Spleen (tissue), 7 donors: ENCODE data around the gene MED27.

Experiments
- POLR2A ChIP-seq, 3 donors: fragments of 450-650 bp; IDR thresholded peaks; one replicate each; pipeline ENCODE4 v1.5.1; 2017; ENCODE audit warnings: antibody characterized with exemption in 3 of 3, mild to moderate bottlenecking in 1 of 3
- POLR2AphosphoS5 ChIP-seq, 3 donors: sonication (generic); formaldehyde crosslinking; IDR thresholded peaks; one replicate each; pipeline ENCODE4 v1.5.1; 2017; ENCODE audit warnings: antibody characterized with exemption in 3 of 3
- TF ChIP-seq, protein P1 (sequence below), 11 experiments: fragments of 200-600 bp in 7 of 11; fragments of 450-650 bp in 4 of 11; sonication (generic) in 4 of 11; IDR thresholded peaks in 8 of 11; conservative IDR thresholded peaks in 3 of 11; 1 replicate in 7 of 11; 2 replicates in 4 of 11; pipeline versions ENCODE4 v1.4.0 to v1.8.0; 2016 to 2021; ENCODE audit warnings: antibody characterized with exemption in 11 of 11, inconsistent platforms in 4 of 11, mild to moderate bottlenecking in 1 of 11
- donor health status: DM: no; HTN: no; CAD: no; lungs with moderate emphysema.
- donor health status: DM: no; HTN: no; CAD: no.
- donor health status: DM: no; HTN: no; CAD: no.

DNA sequence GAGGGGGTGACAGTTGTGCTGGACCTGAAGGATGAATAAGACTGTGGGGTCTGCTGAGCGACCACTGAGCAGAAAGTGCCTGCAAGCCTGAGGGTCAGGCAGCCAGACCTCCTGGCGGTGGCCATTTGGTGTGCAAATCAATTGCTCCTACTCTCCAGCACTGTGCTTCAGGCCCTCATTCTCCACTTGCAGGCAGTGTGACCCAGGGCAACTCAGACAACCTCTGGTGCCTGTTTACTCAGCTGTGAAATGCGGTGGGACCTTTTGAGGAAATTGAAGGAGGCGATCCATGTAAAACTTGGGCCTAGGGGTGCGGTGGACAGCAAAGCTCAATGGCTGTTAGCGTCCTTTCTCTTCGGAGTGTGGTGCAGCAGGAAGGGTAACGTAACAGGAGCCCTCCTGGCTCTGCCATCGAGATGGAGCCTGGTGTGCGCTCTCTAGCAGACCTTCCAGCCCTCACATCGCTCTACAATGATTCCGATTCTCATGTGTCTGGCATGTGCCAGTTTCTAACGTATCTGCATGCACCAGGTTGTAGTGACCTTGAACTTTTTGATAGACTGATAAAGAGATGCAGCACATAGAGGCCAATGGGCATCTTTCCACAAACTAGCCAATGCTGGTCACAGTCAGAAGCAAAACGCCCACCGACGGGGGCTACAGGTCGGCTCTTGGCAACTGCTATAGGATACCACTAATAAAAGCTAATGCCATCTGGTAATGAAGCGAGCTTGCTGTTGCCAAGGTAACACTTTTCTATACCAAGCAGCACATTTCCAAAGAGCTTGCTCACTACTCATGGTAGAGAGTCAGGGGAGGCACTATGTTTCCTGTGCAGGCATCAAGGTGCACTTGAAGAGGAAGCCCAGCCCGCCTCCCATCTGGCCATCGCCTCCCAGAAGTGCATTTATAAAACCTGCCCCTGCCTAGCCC is 180.1 kb downstream of the MED27 start:
- TF ChIP-seq POLR2AphosphoS5 (IDR thresholded peaks at IDR 0.05) (no peak), POLR2A (IDR thresholded peaks at IDR 0.05) (no peak)
- TF ChIP-seq, protein P1, sequence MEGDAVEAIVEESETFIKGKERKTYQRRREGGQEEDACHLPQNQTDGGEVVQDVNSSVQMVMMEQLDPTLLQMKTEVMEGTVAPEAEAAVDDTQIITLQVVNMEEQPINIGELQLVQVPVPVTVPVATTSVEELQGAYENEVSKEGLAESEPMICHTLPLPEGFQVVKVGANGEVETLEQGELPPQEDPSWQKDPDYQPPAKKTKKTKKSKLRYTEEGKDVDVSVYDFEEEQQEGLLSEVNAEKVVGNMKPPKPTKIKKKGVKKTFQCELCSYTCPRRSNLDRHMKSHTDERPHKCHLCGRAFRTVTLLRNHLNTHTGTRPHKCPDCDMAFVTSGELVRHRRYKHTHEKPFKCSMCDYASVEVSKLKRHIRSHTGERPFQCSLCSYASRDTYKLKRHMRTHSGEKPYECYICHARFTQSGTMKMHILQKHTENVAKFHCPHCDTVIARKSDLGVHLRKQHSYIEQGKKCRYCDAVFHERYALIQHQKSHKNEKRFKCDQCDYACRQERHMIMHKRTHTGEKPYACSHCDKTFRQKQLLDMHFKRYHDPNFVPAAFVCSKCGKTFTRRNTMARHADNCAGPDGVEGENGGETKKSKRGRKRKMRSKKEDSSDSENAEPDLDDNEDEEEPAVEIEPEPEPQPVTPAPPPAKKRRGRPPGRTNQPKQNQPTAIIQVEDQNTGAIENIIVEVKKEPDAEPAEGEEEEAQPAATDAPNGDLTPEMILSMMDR (IDR thresholded peaks at IDR 0.05 in 8 of 11, conservative IDR thresholded peaks at IDR 0.05 in 3 of 11): no peak
